GM18858 (cell line): Measurements from ENCODE around the gene BEND3.
"Not testable (repeated sequence)": the region's sequence is repeated elsewhere in the genome, so short reads cannot be mapped to it uniquely, and the experiment has no call there.

Experiments used
- ATAC-seq: cut with Tn5 transposase; IDR thresholded peaks from one replicate; pipeline ENCODE4 v1.9.1; 2021; ENCODE audit not compliant: unreplicated experiment

Gene BEND3

GRCh38 chr6:107045826-107046675 is 69.3 kb downstream of the BEND3 start:
- no peak for ATAC-seq

GRCh38 chr6:107033126-107033525 is 82.2 kb downstream of the BEND3 start:
- ATAC-seq: no peak

GRCh38 chr6:107032051-107032450 is 83.3 kb downstream of the BEND3 start:
- ATAC-seq: no peak

DNA sequence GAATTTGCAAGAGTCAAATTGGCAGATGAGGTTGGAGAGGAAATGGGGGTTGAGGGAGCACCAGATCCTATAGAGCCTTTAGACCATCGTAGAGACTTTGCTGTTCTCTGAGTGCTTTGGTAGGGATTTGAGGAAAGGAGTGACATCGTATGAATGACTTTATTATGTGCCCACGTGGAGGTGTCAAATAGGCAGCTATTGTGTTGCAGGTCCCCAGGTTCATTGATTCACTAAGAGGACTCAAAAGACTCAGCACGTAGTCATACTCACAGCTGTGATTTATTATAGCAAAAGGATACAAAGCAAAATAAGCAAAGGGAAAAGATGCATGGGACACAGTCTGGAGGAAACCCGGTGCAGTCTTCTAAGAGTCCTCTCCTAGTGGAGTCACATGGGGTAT is 85.2 kb downstream of the BEND3 start:
- ATAC-seq: no peak

GRCh38 chr6:107026965-107027364 is 88.3 kb downstream of the BEND3 start:
- ATAC-seq: no peak

GRCh38 chr6:107021446-107022185 is 93.7 kb downstream of the BEND3 start:
- no peak for ATAC-seq

DNA sequence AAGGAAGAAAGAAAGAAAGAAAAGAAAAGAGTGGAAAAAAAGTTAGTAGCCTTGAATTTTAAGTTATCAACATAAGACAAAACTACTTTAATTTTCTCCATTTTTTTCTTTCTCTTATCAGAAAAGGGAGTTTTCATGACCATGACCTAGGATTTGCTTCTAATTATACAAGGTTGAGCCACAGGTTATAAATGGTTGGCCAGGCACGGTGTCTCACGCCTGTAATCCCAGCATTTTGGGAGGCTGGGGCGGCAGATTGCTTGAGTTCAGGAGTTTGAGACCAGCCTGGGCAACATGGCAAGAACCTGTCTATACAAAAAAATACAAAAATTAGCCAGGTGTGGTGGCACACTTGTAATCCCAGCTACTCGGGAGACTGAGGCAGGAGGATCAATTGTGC is 95.1 kb downstream of the BEND3 start:
- ATAC-seq: no peak

DNA sequence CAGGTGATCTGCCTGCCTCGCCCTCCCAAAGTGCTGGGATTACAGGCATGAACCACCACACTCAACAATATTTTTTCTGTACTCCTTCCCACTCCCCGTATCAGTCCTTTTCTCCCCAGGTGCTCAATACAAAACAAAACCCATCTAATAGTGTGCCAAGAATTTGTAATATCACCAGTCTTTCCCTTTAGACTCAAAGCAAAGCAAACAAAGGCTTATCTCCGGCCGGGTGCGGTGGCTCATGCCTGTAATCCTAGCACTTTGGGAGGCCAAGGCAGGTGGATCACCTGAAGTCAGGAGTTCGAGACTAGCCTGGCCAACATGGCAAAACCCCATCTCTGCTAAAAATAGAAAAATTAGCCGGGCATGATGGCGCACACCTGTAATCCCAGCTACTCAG is 95.7 kb downstream of the BEND3 start:
- ATAC-seq: not testable (repeated sequence)

GRCh38 chr6:107019047-107019446 is 96.3 kb downstream of the BEND3 start:
- no peak for ATAC-seq
